Liver (tissue), 3 donors: ENCODE results near the gene GTPBP1.

Experiments used
- CTCF ChIP-seq: fragments of 150-350 bp; IDR thresholded peaks from 2 replicates; pipeline ENCODE4 v1.5.1; 2017; ENCODE audit warnings: improper control_type of control experiment, low read depth, low read length; ENCODE audit not compliant: missing input control
- EGR1 ChIP-seq, 2 donors: IDR thresholded peaks; 2 replicates each; pipeline ENCODE4 v1.6.1; 2016 to 2018; ENCODE audit warnings: antibody characterized with exemption in 2 of 2, low read depth in 2 of 2
- GABPA ChIP-seq, 2 donors: IDR thresholded peaks in 1 of 2; conservative IDR thresholded peaks in 1 of 2; 2 replicates each; pipeline ENCODE4 v1.6.1; 2016; ENCODE audit warnings: antibody characterized with exemption in 2 of 2, mild to moderate bottlenecking in 1 of 2, moderate library complexity in 1 of 2
- HNF4A ChIP-seq, 2 donors: conservative IDR thresholded peaks; 2 replicates each; pipeline ENCODE4 v1.6.1; 2016; ENCODE audit warnings: antibody characterized with exemption in 2 of 2, mild to moderate bottlenecking in 2 of 2
- JUND ChIP-seq, 2 donors: IDR thresholded peaks; 2 replicates each; pipeline ENCODE4 v1.6.1; 2016; ENCODE audit warnings: antibody characterized with exemption in 2 of 2
- MAX ChIP-seq: IDR thresholded peaks from 2 replicates; pipeline ENCODE4 v1.6.1; 2016; ENCODE audit warnings: antibody characterized with exemption
- RAD21 ChIP-seq, 2 donors: IDR thresholded peaks; 2 replicates each; pipeline ENCODE4 v1.6.1; 2016; ENCODE audit warnings: antibody characterized with exemption in 2 of 2, mild to moderate bottlenecking in 2 of 2
- RXRA ChIP-seq, 2 donors: IDR thresholded peaks; 2 replicates each; pipeline ENCODE4 v1.6.1; 2017 to 2018; ENCODE audit warnings: antibody characterized with exemption in 2 of 2, mild to moderate bottlenecking in 1 of 2
- SP1 ChIP-seq: IDR thresholded peaks from 2 replicates; pipeline ENCODE4 v1.6.1; 2018; ENCODE audit warnings: antibody characterized with exemption, mild to moderate bottlenecking
- TAF1 ChIP-seq: conservative IDR thresholded peaks from 2 replicates; pipeline ENCODE4 v1.6.1; 2016; ENCODE audit warnings: antibody characterized with exemption, mild to moderate bottlenecking
- YY1 ChIP-seq: IDR thresholded peaks from 2 replicates; pipeline ENCODE4 v1.6.1; 2016; ENCODE audit warnings: antibody characterized with exemption, mild to moderate bottlenecking
- ZBTB33 ChIP-seq: IDR thresholded peaks from 2 replicates; pipeline ENCODE4 v1.6.1; 2016; ENCODE audit warnings: antibody characterized with exemption
- donor health status: healthy.
- donor health status: healthy.

GRCh38 chr22:38700789-38701628 lies 4.7 kb upstream of the GTPBP1 start, which contains the start of gene JOSD1:
- TF ChIP-seq CTCF, result no peak
- TF ChIP-seq SP1, result peak; percentile 37
- no peak for TF ChIP-seq ZBTB33
- TF ChIP-seq TAF1, result no peak
- TF ChIP-seq MAX, result no peak
- no peak for TF ChIP-seq RAD21 (IDR thresholded peaks at IDR 0.05)
- peak; percentile 84 to 98 for TF ChIP-seq EGR1 (IDR thresholded peaks at IDR 0.05; ENCODE audit: low read depth in 2 of 2)
- TF ChIP-seq YY1, result no peak
- TF ChIP-seq RXRA (IDR thresholded peaks at IDR 0.05), result no peak
- peak; percentile 69 to 73 for TF ChIP-seq JUND (IDR thresholded peaks at IDR 0.05)
- TF ChIP-seq HNF4A (conservative IDR thresholded peaks at IDR 0.05), result no peak
- peak in 1 of 2 donors; percentile 60 for TF ChIP-seq GABPA (IDR thresholded peaks at IDR 0.05 in 1 of 2, conservative IDR thresholded peaks at IDR 0.05 in 1 of 2)
